Measurements from ENCODE around the gene BAG5. TPM values are rescaled to one million over a fixed set of nuclear protein-coding genes. Genes with fewer than 3 reads are reported as not detected.
A peak's percentile ranks its signal among the peaks of the same experiment; 100 is the strongest.

Gene BAG5
- total and polyA plus RNA-seq, 8 donors = 4.3 to 207 (median 11.6) TPM

GRCh38 chr14:103524002-103524935 lies 38.2 kb downstream of the BAG5 start:
- Histone ChIP-seq H3K27ac (peak overlapping the region; percentile 37 to 95 (median 93)), H3K27me3 (peaks cover 0 to 33% (median 20%) of the 10 kb centered on the region in 3 donors), H3K4me3 (no peak overlapping the region), H3K36me3 (peaks cover 6 to 11% (median 7%) of the 10 kb centered on the region in 4 donors), H3K4me1 (peaks cover 63 to 92% (median 86%) of the 10 kb centered on the region in 4 donors), H3K9me3 (no peaks in the 10 kb centered on the region)
- intact Hi-C loops (cut with DNase I; ENCODE audit: low total_unique reads) = no loop called here
- no peak for DNase-seq
- TF ChIP-seq EP300 (IDR thresholded peaks at IDR 0.05) = no peak
- TF ChIP-seq POLR2A (IDR thresholded peaks at IDR 0.05) = no peak
- no peak for TF ChIP-seq POLR2AphosphoS5 (IDR thresholded peaks at IDR 0.05)
- no peak for TF ChIP-seq CTCF (IDR thresholded peaks at IDR 0.05)
- 72 to 82% (median 77%) methylated on average over 12 of the region's 12 CpGs for WGBS, 5 donors

GRCh38 chr14:103523575-103523954 lies 38.9 kb downstream of the BAG5 start:
- Histone ChIP-seq H3K27me3 (peaks cover 0 to 33% (median 20%) of the 10 kb centered on the region in 3 donors), H3K4me1 (peaks cover 69 to 95% (median 88%) of the 10 kb centered on the region in 4 donors), H3K4me3 (peak overlapping the region in 1 of 4 donors; percentile 73), H3K27ac (peak overlapping the region; percentile 65 to 95 (median 91)), H3K36me3 (peaks cover 6 to 13% (median 7%) of the 10 kb centered on the region in 4 donors), H3K9me3 (no peaks in the 10 kb centered on the region)
- intact Hi-C loops (cut with DNase I; ENCODE audit: low total_unique reads) = no loop called here
- 58 to 71% (median 66%) methylated on average over 10 of the region's 10 CpGs for WGBS, 5 donors
- TF ChIP-seq POLR2A (IDR thresholded peaks at IDR 0.05) (no peak), EP300 (IDR thresholded peaks at IDR 0.05) (no peak)
- no peak for DNase-seq

GRCh38 chr14:103522649-103523574 lies 39.5 kb downstream of the BAG5 start, which contains the start of gene CKB:
CKB (minus strand) TSS chr14:103522830; CDS start chr14:103522493, 337 bp downstream.
- intact Hi-C loops (cut with DNase I; ENCODE audit: low total_unique reads) = no loop called here
- TF ChIP-seq POLR2AphosphoS5 (IDR thresholded peaks at IDR 0.05) (peak; percentile 41 to 86 (median 80)), POLR2A (IDR thresholded peaks at IDR 0.05) (no peak)
- H3K27me3 ChIP-seq = peaks cover 0 to 33% (median 20%) of the 10 kb centered on the region in 3 donors
- 6 to 35% (median 7%) methylated on average over 9 to 107 of the region's 107 CpGs for WGBS, 5 donors
- peaks cover 6 to 13% (median 7%) of the 10 kb centered on the region in 4 donors for H3K36me3 ChIP-seq
- H3K27ac ChIP-seq = peak within 1 kb of the TSS; percentile 75 to 95 (median 91)
- DNase-seq = peak; percentile 79 to 91
- peak within 1 kb of the TSS; percentile 60 to 80 (median 68) for H3K4me3 ChIP-seq
- H3K4me1 ChIP-seq = peaks cover 68 to 95% (median 88%) of the 10 kb centered on the region in 4 donors
- H3K9me3 ChIP-seq = no peaks in the 10 kb centered on the region

GRCh38 chr14:103521951-103522563 lies 40.4 kb downstream of the BAG5 start:
- peaks cover 6 to 13% (median 7%) of the 10 kb centered on the region in 4 donors for H3K36me3 ChIP-seq
- peak overlapping the region; percentile 60 to 80 (median 68) for H3K4me3 ChIP-seq
- DNase-seq = peak in 1 of 2 donors; percentile 78
- H3K27me3 ChIP-seq = peaks cover 0 to 33% (median 20%) of the 10 kb centered on the region in 3 donors
- no peaks in the 10 kb centered on the region for H3K9me3 ChIP-seq
- H3K4me1 ChIP-seq = peaks cover 65 to 94% (median 85%) of the 10 kb centered on the region in 4 donors
- TF ChIP-seq CTCF (IDR thresholded peaks at IDR 0.05) (no peak), POLR2A (IDR thresholded peaks at IDR 0.05) (no peak), POLR2AphosphoS5 (IDR thresholded peaks at IDR 0.05) (no peak), EP300 (IDR thresholded peaks at IDR 0.05) (no peak)
- 0 to 1% (median 0%) methylated on average over 1 to 74 of the region's 74 CpGs for WGBS, 5 donors
- H3K27ac ChIP-seq = peak overlapping the region; percentile 75 to 94 (median 91)
- intact Hi-C loops (cut with DNase I; ENCODE audit: low total_unique reads) = no loop called here

Measured in stomach (tissue), 9 donors.